Uterus (tissue), 2 donors: ENCODE data around the gene KCNAB1.

ENCODE experiments used
- POLR2A ChIP-seq, 2 donors: fragments of 450-650 bp; IDR thresholded peaks; one replicate each; pipeline ENCODE4 v1.6.1; 2016; ENCODE audit warnings: antibody characterized with exemption in 2 of 2, mild to moderate bottlenecking in 1 of 2, moderate library complexity in 1 of 2
- TF ChIP-seq, protein P1 (sequence below), 4 experiments: fragments of 200-600 bp in 2 of 4; fragments of 450-650 bp in 2 of 4; sonication (generic) in 2 of 4; IDR thresholded peaks; one replicate each; pipeline ENCODE4 v1.5.1; 2016 to 2019; ENCODE audit warnings: antibody characterized with exemption in 4 of 4, mild to moderate bottlenecking in 2 of 4, moderate library complexity in 1 of 4

DNA sequence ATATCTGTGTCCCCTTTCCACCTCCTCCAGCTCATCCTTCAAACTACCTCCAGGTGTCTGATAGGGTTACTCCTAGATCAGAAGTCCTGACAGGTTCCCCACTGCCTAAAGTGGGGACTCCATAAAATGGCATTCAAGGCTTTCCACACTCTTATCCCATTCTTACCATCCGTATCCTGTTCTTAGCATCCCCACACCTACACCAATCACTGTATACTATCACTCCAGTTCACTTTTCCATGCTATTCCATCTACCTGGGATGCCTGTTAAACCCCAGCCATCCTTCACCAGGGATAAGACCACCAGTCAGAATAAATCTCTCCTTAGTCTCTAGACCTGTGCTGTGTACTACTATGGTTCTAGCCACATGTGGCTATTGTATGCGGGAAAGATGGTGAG is 415.4 kb downstream of the KCNAB1 start:
- TF ChIP-seq, protein P1, sequence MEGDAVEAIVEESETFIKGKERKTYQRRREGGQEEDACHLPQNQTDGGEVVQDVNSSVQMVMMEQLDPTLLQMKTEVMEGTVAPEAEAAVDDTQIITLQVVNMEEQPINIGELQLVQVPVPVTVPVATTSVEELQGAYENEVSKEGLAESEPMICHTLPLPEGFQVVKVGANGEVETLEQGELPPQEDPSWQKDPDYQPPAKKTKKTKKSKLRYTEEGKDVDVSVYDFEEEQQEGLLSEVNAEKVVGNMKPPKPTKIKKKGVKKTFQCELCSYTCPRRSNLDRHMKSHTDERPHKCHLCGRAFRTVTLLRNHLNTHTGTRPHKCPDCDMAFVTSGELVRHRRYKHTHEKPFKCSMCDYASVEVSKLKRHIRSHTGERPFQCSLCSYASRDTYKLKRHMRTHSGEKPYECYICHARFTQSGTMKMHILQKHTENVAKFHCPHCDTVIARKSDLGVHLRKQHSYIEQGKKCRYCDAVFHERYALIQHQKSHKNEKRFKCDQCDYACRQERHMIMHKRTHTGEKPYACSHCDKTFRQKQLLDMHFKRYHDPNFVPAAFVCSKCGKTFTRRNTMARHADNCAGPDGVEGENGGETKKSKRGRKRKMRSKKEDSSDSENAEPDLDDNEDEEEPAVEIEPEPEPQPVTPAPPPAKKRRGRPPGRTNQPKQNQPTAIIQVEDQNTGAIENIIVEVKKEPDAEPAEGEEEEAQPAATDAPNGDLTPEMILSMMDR (IDR thresholded peaks at IDR 0.05): no peak
- no peak for TF ChIP-seq POLR2A (IDR thresholded peaks at IDR 0.05)
